ENCODE results near the gene ALG1.
"Not testable (repeated sequence)": the region's sequence is repeated elsewhere in the genome, so short reads cannot be mapped to it uniquely, and the experiment has no call there.

DNA sequence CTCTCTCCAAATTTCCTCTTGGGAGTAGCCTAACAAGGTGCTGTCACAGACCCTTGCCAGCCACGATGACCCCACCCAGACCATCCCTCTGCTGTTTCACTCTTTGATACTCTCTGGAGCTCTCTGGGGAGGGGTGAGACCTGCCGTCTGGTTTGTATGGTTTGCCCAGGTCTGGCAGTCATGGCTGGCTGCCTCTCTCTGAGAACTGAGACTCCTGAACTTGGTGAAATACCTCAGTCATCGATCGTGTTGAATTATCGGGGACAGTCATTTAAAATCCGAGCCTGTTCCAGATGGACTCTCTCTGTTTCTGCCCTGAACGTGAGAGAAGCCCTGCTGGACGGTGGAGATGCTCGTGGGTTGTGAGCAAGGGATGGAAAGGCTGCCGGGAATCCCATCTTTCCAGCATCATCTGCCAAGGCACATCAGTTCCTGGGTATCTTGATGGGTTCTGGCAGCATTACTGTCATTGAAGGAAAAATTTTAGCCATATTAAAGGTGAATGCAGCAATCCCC lies 45.2 kb downstream of the ALG1 start:
- TF ChIP-seq POLR2A, POLR2AphosphoS5 (IDR thresholded peaks at IDR 0.05; ENCODE audit: low read depth, low read length): not testable (repeated sequence)
